Peyer's patch (tissue), 4 donors: ENCODE data around the gene TNNI3K.

ENCODE experiments used
- CTCF ChIP-seq, 6 experiments: fragments of 450-650 bp in 4 of 6; fragments of 200-600 bp in 2 of 6; sonication (generic) in 1 of 6; IDR thresholded peaks; one replicate each; pipeline ENCODE4 v1.5.1; 2017 to 2019; ENCODE audit warnings: antibody characterized with exemption in 6 of 6, mild to moderate bottlenecking in 3 of 6, moderate library complexity in 1 of 6
- POLR2A ChIP-seq, 2 donors: fragments of 450-650 bp; IDR thresholded peaks; one replicate each; pipeline ENCODE4 v1.5.1; 2017; ENCODE audit warnings: antibody characterized with exemption in 2 of 2, mild to moderate bottlenecking in 2 of 2, moderate library complexity in 2 of 2

GRCh38 chr1:74193908-74194307, 41.3 kb upstream of the TNNI3K start:
- TF ChIP-seq CTCF (IDR thresholded peaks at IDR 0.05) (no peak), POLR2A (IDR thresholded peaks at IDR 0.05) (no peak)
